Activated T-cell treated with anti-CD3 and anti-CD28 coated beads for 4 hours (primary cell): Measurements from ENCODE around the gene HAUS2.
"Not testable (repeated sequence)": the region's sequence is repeated elsewhere in the genome, so short reads cannot be mapped to it uniquely, and the experiment has no call there.

Experiments
- DNase-seq: peaks from one replicate; pipeline ENCODE4 v3.0.0-alpha.2; 2020

The HAUS2 gene

GRCh38 chr15:42576040-42576594 is 27.5 kb downstream of the HAUS2 start:
- no peak for DNase-seq

- DNase-seq: no peak
These were observed 28.1 kb downstream of the HAUS2 start for GRCh38 chr15:42576776-42577175.

- DNase-seq: no peak
These were observed 28.9 kb downstream of the HAUS2 start for GRCh38 chr15:42577514-42578031.

GRCh38 chr15:42578984-42579537 is 30.4 kb downstream of the HAUS2 start:
- DNase-seq: no peak

DNA sequence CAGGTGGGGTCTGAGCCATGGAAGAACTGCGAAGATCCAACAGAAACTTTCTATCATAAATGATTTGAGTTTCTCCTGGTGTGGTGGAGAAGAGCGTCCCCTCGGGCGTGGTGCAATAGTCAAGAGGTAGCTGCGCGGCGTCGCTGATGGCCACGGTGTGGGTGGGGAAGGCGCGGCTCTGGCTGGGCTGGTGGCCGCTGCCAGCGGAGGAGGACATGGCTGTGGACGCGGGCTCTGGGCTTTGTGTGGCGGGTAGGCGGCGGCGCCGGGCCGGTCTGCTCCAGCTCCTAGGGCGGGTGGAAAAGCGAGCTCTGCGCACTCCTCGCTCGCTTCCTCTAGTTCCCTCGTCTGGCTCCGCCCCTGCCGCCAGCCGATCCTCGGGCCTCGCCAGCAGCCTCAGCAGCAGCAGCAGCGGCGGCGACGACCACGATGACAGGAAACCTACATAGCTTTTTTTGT is 32.7 kb downstream of the HAUS2 start:
- peak; percentile 58 for DNase-seq

- DNase-seq: no peak
These were observed 34.1 kb downstream of the HAUS2 start for GRCh38 chr15:42582569-42583375.

GRCh38 chr15:42584031-42584765 is 35.6 kb downstream of the HAUS2 start:
- no peak for DNase-seq

DNA sequence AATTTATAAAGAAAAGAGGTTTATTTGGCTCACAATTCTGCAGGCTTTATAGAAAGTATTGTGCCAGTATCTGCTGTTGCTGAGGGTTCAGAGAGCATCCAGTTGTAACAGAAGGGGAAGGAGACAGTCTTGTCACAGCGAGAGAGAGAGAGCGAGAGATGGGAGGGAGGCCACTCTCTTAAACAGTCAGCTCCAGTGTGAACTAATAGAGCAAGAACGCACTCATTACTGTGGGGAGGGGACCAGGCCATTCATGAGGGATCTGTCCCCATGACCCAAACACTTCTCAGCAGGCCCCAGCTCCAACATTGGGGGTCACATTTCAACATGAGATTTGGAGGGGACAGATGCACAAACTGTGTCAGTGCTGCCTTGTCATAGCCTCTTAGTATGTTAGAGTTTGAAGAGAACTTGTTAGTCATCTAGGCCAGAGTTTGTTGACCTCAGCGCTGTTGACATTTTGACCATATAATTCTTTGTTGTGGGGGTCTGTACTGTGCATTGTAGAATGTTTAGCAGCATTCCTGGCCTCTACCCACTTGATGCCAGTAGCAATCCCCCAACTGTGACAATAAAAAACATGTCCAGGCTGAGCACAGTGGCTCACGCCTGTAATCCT is 42.1 kb downstream of the HAUS2 start:
- no peak for DNase-seq

DNA sequence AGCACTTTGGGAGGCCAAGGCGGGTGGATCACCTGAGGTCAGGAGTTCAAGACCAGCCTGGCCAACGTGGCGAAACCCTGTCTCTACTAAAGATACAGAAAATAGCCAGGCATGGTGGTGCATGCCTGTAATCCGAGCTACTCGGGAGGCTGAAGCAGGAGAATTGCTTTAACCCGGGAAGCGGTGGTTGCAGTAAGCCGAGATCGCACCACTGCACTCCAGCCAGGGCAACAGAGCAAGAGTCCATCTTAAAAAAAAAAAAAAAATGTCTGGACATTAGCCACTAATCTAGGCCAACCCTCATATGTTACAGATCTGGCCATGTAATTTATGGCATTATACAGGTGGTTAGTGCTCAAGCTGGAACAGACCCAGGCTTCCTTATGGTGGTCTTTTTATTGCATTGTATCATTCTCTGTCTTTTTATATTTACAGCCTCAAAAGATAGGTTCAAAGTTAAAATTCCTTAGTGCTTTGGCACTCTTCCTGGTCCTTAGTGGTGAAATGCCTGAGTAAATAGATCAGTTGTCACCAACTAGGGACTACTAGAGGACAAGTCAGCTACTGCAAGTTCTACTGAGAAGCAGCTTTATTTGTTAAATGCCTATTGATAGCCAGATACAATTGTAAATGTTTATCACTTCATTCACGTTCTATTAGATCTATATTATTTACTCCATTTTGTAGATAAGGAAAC is 42.7 kb downstream of the HAUS2 start:
- no peak for DNase-seq

- no peak for DNase-seq
These were observed 44.1 kb downstream of the HAUS2 start for GRCh38 chr15:42592716-42593115.

- no peak for DNase-seq
These were observed 44.5 kb downstream of the HAUS2 start for GRCh38 chr15:42593143-42593542.

DNA sequence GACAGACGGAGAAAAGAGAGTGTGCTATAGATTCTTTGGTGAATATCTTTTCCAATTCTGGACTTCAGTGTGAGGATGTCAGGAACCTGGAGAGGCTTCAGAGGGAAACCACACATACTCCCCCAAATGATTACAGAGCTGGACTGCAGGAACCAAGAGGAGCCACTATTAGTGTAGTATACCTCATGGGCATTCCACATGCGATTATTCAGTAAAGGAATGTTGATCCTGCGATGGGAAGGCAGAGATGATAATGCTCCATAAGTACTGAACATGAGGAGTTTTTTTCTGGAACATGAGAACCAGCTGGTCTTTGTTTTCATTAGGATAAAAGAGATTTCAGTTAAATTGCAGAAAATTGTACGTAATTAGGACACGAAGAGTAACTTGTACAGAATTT is 45.5 kb downstream of the HAUS2 start:
- no peak for DNase-seq

- no peak for DNase-seq
These were observed 47.1 kb downstream of the HAUS2 start for GRCh38 chr15:42595626-42596240.

- DNase-seq: not testable (repeated sequence)
These were observed 52.7 kb downstream of the HAUS2 start for GRCh38 chr15:42601316-42601715.

DNA sequence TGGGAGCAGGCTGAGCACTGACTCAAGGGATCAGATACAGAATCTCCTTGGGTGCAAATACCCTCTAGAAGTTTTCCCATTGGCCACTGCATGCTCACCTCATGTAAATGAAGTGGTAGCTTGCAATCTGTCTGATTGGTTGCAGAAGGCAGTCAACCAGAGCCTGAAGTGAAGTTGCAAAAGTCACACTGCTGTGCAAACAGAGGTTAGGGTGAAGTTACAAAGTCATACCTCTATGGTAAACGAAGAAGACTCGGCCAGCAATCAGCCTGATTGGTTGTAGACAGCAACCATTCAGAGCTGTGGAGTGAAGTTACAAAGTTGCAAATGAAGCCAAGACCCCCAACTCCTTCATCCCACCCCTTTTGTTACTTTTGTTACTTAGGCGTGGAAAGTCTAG is 53.9 kb downstream of the HAUS2 start:
- no peak for DNase-seq

GRCh38 chr15:42603978-42604377 is 55.3 kb downstream of the HAUS2 start:
- DNase-seq: no peak

GRCh38 chr15:42604894-42605744 is 56.5 kb downstream of the HAUS2 start:
- DNase-seq: no peak

- DNase-seq: no peak
These were observed 57.2 kb downstream of the HAUS2 start for GRCh38 chr15:42605796-42606195.

- no peak for DNase-seq
These were observed 59.5 kb downstream of the HAUS2 start for GRCh38 chr15:42608110-42608531.

- no peak for DNase-seq
These were observed 60.3 kb downstream of the HAUS2 start for GRCh38 chr15:42608752-42609488.
